A549 (cell line): ENCODE results near the gene PTK7. TPM values are rescaled to one million over a fixed set of nuclear protein-coding genes. Genes with fewer than 3 reads are reported as not detected.

Experiments used
- ATAC-seq, 2 experiments: fragments of 200-7000 bp in 1 of 2; fragments of >200 bp in 1 of 2; cut with Nextera tagmentation in 1 of 2; cut with Tn5 transposase in 1 of 2; 3 replicates each; pipeline versions ENCODE4 v1.8.0 to v1.9.1; 2018 to 2020; ENCODE audit warnings: mild to moderate bottlenecking in 1 of 2, moderate library complexity in 1 of 2
- CTCF ChIA-PET: fragments of 300-600 bp; sonication (Branson Sonifier 250); formaldehyde crosslinking; extraction: SDS; loops from one replicate; lab custom pipeline; 2021; ENCODE audit warnings: antibody characterized with exemption, inconsistent platforms; lab: Yijun Ruan, JAX
- POLR2A ChIA-PET: fragments of 350-600 bp; formaldehyde crosslinking; extraction: SDS; loops from one replicate; lab custom pipeline; 2021; ENCODE audit warnings: antibody characterized with exemption, inconsistent platforms; lab: Yijun Ruan, JAX
- DNase-seq, 2 experiments: peaks; one replicate each; pipeline versions ENCODE4 v3.0.0 to v3.0.0-alpha.2; 2011 to 2016; ENCODE audit warnings: low read depth in 1 of 2, low spot score in 1 of 2
- FAIRE-seq: peaks from 2 replicates; lab custom pipeline; 2011; peaks lifted over from hg19 to GRCh38; lab: Jason Lieb, UNC
- H3K27ac ChIP-seq, 2 experiments: fragments of >200 bp; sonication (Bioruptor Twin); formaldehyde crosslinking; 3 replicates each; pipeline ENCODE4 v1.5.1; 2016 to 2017
- H3K4me1 ChIP-seq: fragments of >200 bp; sonication (Bioruptor Twin); formaldehyde crosslinking; 3 replicates; pipeline ENCODE4 v1.6.1; 2016
- H3K4me2 ChIP-seq: fragments of >200 bp; sonication (Bioruptor Twin); formaldehyde crosslinking; 3 replicates; pipeline ENCODE4 v1.6.1; 2016
- H3K4me3 ChIP-seq: fragments of >200 bp; sonication (Bioruptor Twin); formaldehyde crosslinking; 3 replicates; pipeline ENCODE4 v1.5.1; 2016
- H3K9me3 ChIP-seq: fragments of >200 bp; sonication (Bioruptor Twin); formaldehyde crosslinking; 3 replicates; pipeline ENCODE4 v1.6.1; 2016
- BHLHE40 ChIP-seq: IDR thresholded peaks from 2 replicates; pipeline ENCODE4 v1.6.1; 2012; ENCODE audit warnings: low read depth, low read length, inconsistent platforms
- CBX2 ChIP-seq: fragments of 200-600 bp; sonication (generic); IDR thresholded peaks from 2 replicates; pipeline ENCODE4 v1.6.1; 2016; ENCODE audit warnings: low read depth, mild to moderate bottlenecking, borderline replicate concordance
- CBX8 ChIP-seq: fragments of 200-600 bp; sonication (generic); IDR thresholded peaks from 2 replicates; pipeline ENCODE4 v1.6.1; 2016
- CEBPB ChIP-seq, 2 experiments: fragments of >200 bp in 1 of 2; sonication (Bioruptor Twin) in 1 of 2; formaldehyde crosslinking in 1 of 2; IDR thresholded peaks; 2 replicates each; pipeline ENCODE4 v1.6.1; 2012 to 2016
- CHD4 ChIP-seq: fragments of 200-600 bp; sonication (generic); IDR thresholded peaks from 2 replicates; pipeline ENCODE4 v1.6.1; 2016; ENCODE audit warnings: antibody characterized with exemption, mild to moderate bottlenecking, borderline replicate concordance
- E2F6 ChIP-seq: IDR thresholded peaks from 2 replicates; pipeline ENCODE4 v1.6.1; 2012; ENCODE audit warnings: low read depth, borderline replicate concordance
- EHF ChIP-seq: fragments of 250-450 bp; sonication (Bioruptor Pico); IDR thresholded peaks from 2 replicates; pipeline ENCODE4 v1.5.0; 2020; ENCODE audit warnings: mild to moderate bottlenecking
- FOXS1 ChIP-seq: fragments of 250-450 bp; sonication (Bioruptor Pico); IDR thresholded peaks from 2 replicates; pipeline ENCODE4 v1.5.0; 2020; ENCODE audit warnings: mild to moderate bottlenecking, moderate library complexity
- HOXA7 ChIP-seq: fragments of 250-450 bp; sonication (Bioruptor Pico); IDR thresholded peaks from 2 replicates; pipeline ENCODE4 v1.5.0; 2020; ENCODE audit warnings: mild to moderate bottlenecking, moderate library complexity
- HOXB5 ChIP-seq: fragments of 250-450 bp; sonication (Bioruptor Pico); IDR thresholded peaks from 2 replicates; pipeline ENCODE4 v1.5.0; 2020; ENCODE audit warnings: mild to moderate bottlenecking, moderate library complexity
- JUN ChIP-seq, 2 experiments: fragments of >200 bp; sonication (Bioruptor Twin); formaldehyde crosslinking; IDR thresholded peaks; 2 replicates in 1 of 2; 3 replicates in 1 of 2; pipeline ENCODE4 v1.6.1; 2016 to 2017
- KDM1A ChIP-seq: fragments of 200-600 bp; sonication (generic); IDR thresholded peaks from 2 replicates; pipeline ENCODE4 v1.6.1; 2016; ENCODE audit warnings: low read depth, mild to moderate bottlenecking
- KDM5A ChIP-seq: fragments of 200-600 bp; sonication (generic); IDR thresholded peaks from 2 replicates; pipeline ENCODE4 v1.6.1; 2016; ENCODE audit warnings: antibody characterized with exemption, mild to moderate bottlenecking
- MAZ ChIP-seq: fragments of 150-350 bp; IDR thresholded peaks from 2 replicates; pipeline ENCODE4 v1.6.1; 2014; ENCODE audit warnings: antibody characterized with exemption, low read depth, low read length, borderline replicate concordance
- MYC ChIP-seq: IDR thresholded peaks from 2 replicates; pipeline ENCODE4 v1.6.1; 2012; ENCODE audit warnings: mild to moderate bottlenecking, inconsistent platforms, low read length, improper control_type of control experiment, borderline replicate concordance
- NR3C1 ChIP-seq: fragments of >200 bp; sonication (Bioruptor Twin); formaldehyde crosslinking; IDR thresholded peaks from 3 replicates; pipeline ENCODE4 v1.6.1; 2017
- PHF8 ChIP-seq: fragments of 200-600 bp; sonication (generic); IDR thresholded peaks from 2 replicates; pipeline ENCODE4 v1.6.1; 2016; ENCODE audit warnings: low read depth, mild to moderate bottlenecking, antibody characterized with exemption, moderate library complexity, borderline replicate concordance
- POLR2A ChIP-seq: IDR thresholded peaks from 2 replicates; pipeline ENCODE4 v1.6.1; 2012; ENCODE audit warnings: mild to moderate bottlenecking, low read length
- POLR2AphosphoS2 ChIP-seq: conservative IDR thresholded peaks from 2 replicates; pipeline ENCODE4 v1.6.1; 2012; ENCODE audit warnings: low read length, improper control_type of control experiment, inconsistent platforms
- RAD21 ChIP-seq, 2 experiments: fragments of >200 bp in 1 of 2; sonication (Bioruptor Twin) in 1 of 2; formaldehyde crosslinking in 1 of 2; IDR thresholded peaks in 1 of 2; conservative IDR thresholded peaks in 1 of 2; 2 replicates in 1 of 2; 3 replicates in 1 of 2; pipeline ENCODE4 v1.6.1; 2012 to 2018; ENCODE audit warnings: inconsistent platforms in 1 of 2
- RCOR1 ChIP-seq: fragments of 150-350 bp; IDR thresholded peaks from 2 replicates; pipeline ENCODE4 v1.6.1; 2014; ENCODE audit warnings: antibody characterized with exemption, low read length, low read depth
- REST ChIP-seq: fragments of 200-600 bp; sonication (generic); IDR thresholded peaks from 2 replicates; pipeline ENCODE4 v1.6.1; 2016; ENCODE audit warnings: antibody characterized with exemption, mild to moderate bottlenecking, moderate library complexity
- SREBF2 ChIP-seq: fragments of 450-650 bp; IDR thresholded peaks from 2 replicates; pipeline ENCODE4 v1.6.1; 2014; ENCODE audit warnings: mild to moderate bottlenecking, moderate library complexity
- TFCP2L1 ChIP-seq: fragments of 250-450 bp; sonication (Bioruptor Pico); IDR thresholded peaks from 2 replicates; pipeline ENCODE4 v1.5.0; 2021; ENCODE audit warnings: mild to moderate bottlenecking
- ZSCAN20 ChIP-seq: fragments of 250-450 bp; sonication (Bioruptor Pico); IDR thresholded peaks from 2 replicates; pipeline ENCODE4 v1.8.0; 2022; ENCODE audit warnings: mild to moderate bottlenecking, moderate library complexity
- WGBS: methylation state at CpG from one replicate; pipeline ENCODE4 v1.1.6; 2017; ENCODE audit errors: missing lambda C conversion rate; 5-methylcytosine and 5-hydroxymethylcytosine counted together
- polyA plus RNA-seq, 4 experiments: library from polyadenylated mRNA; depleted of rRNA in 3 of 4; stranded (reverse); fragments of >200 nt; fragmentation: RNase III in 1 of 4; extraction: RNeasy Plus Mini Kit Qiagen cat#74134 plus additional on column Dnase treatment in 1 of 4; gene quantifications; 2 replicates in 3 of 4; 3 replicates in 1 of 4; pipeline ENCODE4 v1.2.3, GENCODE V29; 2011 to 2017
- TF ChIP-seq, protein P1 (sequence below): fragments of 250-450 bp; sonication (Bioruptor Pico); IDR thresholded peaks from 2 replicates; pipeline ENCODE4 v1.5.0; 2020; ENCODE audit warnings: low read depth, mild to moderate bottlenecking, moderate library complexity
- TF ChIP-seq, protein P2 (sequence below): IDR thresholded peaks from 2 replicates; pipeline ENCODE4 v1.6.1; 2012

Gene PTK7
- polyA plus RNA-seq, 2 of the 4 experiments (the other 2 are of a cell fraction), result 2.8 to 5.6 TPM

DNA sequence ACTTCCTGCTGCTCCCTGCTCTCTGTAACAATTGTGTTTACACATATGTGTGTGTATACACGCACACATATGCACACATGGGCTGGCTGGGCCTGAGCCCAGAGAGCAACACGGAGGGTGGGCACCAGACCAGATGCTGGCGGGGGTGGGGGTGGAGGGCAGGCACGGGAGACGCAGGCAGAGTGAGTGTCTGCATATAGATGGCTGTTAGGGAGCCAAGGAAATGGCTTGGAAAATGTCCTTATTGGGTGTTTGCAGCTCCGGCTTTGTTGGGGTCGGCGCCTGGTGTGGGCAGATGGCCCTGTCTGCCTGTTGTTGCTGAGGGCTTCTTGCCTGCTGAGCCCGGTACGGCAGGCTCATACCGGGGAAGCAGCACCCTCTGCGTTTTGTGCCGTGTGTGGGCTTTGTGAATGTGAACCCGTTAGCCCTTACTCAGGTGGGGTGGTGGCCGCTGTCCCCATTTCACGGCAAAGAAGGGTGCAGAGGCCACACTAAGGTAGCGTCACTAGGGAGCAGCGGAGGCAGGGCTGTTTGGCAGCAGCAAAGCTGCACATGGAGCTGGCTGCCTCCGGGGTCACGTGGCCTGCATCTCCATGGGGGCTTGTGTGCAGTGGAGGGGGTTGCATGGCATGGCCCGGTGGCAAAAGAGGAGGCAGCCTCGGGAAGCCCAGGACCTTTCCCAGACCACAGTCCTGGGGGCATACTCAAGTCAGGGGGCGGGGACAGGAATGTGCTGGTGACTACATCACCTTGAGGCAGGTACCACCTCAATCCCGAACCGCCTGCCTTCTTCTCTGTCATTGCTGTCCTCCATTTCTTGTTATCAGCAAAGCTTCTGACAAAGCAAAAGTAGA is 47.6 kb downstream of the PTK7 start:
- Histone ChIP-seq H3K4me2 (no peak overlapping the region), H3K27ac (no peak overlapping the region), H3K4me3 (no peak overlapping the region), H3K4me1 (peaks cover 8% of the 10 kb centered on the region; the same call in 1 of the 3 replicates)
- ATAC-seq (no peak), DNase-seq (no peak)
- ChIA-PET CTCF (interaction anchor here (1.0 kb wide), 1 partner anchor 115 kb away, joined by 3 read pairs; no protein-coding TSS in a partner anchor), POLR2A (no interaction called here)
- 89% methylated on average over 21 of the region's 25 CpGs for WGBS
- TF ChIP-seq MYC (no peak), KDM1A (no peak), FOXS1 (CRISPR knock-in tag) (no peak), E2F6 (no peak), CHD4 (no peak), MAZ (no peak), ZSCAN20 (CRISPR knock-in tag) (no peak), EHF (CRISPR knock-in tag) (no peak), HOXA7 (CRISPR knock-in tag) (no peak), JUN (IDR thresholded peaks at IDR 0.05) (no peak)
- TF ChIP-seq, protein P1, sequence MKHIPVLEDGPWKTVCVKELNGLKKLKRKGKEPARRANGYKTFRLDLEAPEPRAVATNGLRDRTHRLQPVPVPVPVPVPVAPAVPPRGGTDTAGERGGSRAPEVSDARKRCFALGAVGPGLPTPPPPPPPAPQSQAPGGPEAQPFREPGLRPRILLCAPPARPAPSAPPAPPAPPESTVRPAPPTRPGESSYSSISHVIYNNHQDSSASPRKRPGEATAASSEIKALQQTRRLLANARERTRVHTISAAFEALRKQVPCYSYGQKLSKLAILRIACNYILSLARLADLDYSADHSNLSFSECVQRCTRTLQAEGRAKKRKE (CRISPR knock-in tag), result no peak
- TF ChIP-seq, all 56 proteins: peak for 0
- FAIRE-seq, result no peak
- no peaks in the 10 kb centered on the region for H3K9me3 ChIP-seq

DNA sequence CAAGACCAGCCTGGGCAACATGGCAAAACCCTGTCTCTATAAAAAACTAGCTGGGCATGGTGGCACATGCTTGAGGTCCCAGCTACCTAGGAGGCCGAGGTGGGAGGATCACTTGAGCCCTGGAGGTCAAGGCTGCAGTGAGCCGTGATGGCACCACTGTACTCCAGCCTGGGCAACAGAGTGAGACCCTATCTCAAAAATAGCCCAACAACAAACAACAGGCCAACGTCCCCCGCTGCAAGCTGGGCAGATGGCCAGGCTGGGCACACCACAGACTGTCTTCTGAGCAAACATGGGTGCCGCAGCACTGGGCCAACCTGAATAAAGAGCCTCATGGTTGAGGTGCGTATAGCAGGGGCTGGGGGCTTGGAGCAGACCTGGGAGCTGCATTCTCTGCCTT is 48.4 kb downstream of the PTK7 start:
- no peak for TF ChIP-seq JUN (IDR thresholded peaks at IDR 0.05)
- no peak for TF ChIP-seq SREBF2
- TF ChIP-seq, protein P2, sequence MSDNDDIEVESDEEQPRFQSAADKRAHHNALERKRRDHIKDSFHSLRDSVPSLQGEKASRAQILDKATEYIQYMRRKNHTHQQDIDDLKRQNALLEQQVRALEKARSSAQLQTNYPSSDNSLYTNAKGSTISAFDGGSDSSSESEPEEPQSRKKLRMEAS, result no peak
- TF ChIP-seq CBX2, result no peak
- no peak for TF ChIP-seq RCOR1
- TF ChIP-seq FOXS1 (CRISPR knock-in tag), result no peak
- TF ChIP-seq, protein P1 (CRISPR knock-in tag), result no peak
- TF ChIP-seq HOXB5, result no peak
- TF ChIP-seq CBX8, result no peak
- TF ChIP-seq POLR2AphosphoS2, result no peak
- ChIA-PET CTCF (interaction anchor here (0.5 to 2.5 kb wide), 6 partner anchors 9 to 270 kb away, joined by 3 to 13 read pairs (median 4); no protein-coding TSS in a partner anchor), POLR2A (no interaction called here)
- no peaks in the 10 kb centered on the region for H3K9me3 ChIP-seq
- no peak overlapping the region for H3K27ac ChIP-seq
- DNase-seq, result no peak
- H3K4me1 ChIP-seq, result peaks cover 8% of the 10 kb centered on the region; the same call in 1 of the 3 replicates
- FAIRE-seq, result no peak
- no peak overlapping the region for H3K4me2 ChIP-seq
- 82% methylated on average over 4 of the region's 6 CpGs for WGBS
- no peak overlapping the region for H3K4me3 ChIP-seq
- ATAC-seq, result no peak

DNA sequence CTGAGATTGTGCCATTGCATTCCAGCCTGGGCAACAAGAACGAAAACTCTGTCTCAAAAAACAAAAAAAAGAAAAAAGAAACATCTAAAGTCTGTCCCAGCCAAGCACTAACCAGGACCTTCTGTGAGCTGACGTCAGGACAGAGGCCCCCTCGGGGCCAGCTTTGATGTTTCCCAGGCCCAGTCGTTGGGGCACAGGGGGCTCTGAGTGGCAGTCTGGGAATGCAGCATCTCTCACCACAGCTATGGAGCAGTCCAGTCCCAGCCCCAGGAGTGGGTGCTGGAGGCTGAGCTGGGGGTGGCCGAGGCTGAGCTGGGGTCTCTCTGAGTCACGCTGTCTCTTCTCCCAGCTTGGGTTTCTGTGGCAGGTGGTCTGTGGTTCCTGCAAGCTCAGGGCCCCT is 49.0 kb downstream of the PTK7 start:
- Histone ChIP-seq H3K9me3 (no peaks in the 10 kb centered on the region), H3K27ac (no peak overlapping the region), H3K4me2 (no peak overlapping the region), H3K4me3 (no peak overlapping the region), H3K4me1 (peaks cover 8% of the 10 kb centered on the region; the same call in 1 of the 3 replicates)
- ATAC-seq (no peak), FAIRE-seq (no peak), DNase-seq (no peak)
- ChIA-PET CTCF (interaction anchor here (1.6 to 2.5 kb wide), 4 partner anchors 9 to 116 kb away, joined by 4 to 13 read pairs (median 5); no protein-coding TSS in a partner anchor), POLR2A (no interaction called here)
- WGBS, result 49% methylated on average over 6 of the region's 6 CpGs
- TF ChIP-seq CEBPB (IDR thresholded peaks at IDR 0.05) (no peak), RAD21 (conservative IDR thresholded peaks at IDR 0.05 in 1 of 2, IDR thresholded peaks at IDR 0.05 in 1 of 2) (no peak), SREBF2 (no peak), POLR2A (no peak), PHF8 (no peak), NR3C1 (no peak), KDM5A (no peak), JUN (IDR thresholded peaks at IDR 0.05) (no peak), TFCP2L1 (CRISPR knock-in tag) (no peak), FOXS1 (CRISPR knock-in tag) (no peak), BHLHE40 (no peak), REST (no peak)
- TF ChIP-seq, protein P2, result no peak
